ENCODE measurements around the gene CNTD1.

Gene CNTD1

GRCh38 chr17:42779304-42779935 is 19.2 kb upstream of the CNTD1 start:
- in situ Hi-C loops (cut with MboI; ENCODE audit: low sequenced_read_pairs), result no loop called here

- in situ Hi-C loops (cut with MboI; ENCODE audit: low sequenced_read_pairs), result no loop called here
Observed at GRCh38 chr17:42779936-42780850, 18.5 kb upstream of the CNTD1 start, which contains the start of gene WNK4. Gene WNK4 (plus strand): TSS chr17:42780610. CDS start chr17:42780699, 89 bp downstream.

- in situ Hi-C loops (cut with MboI; ENCODE audit: low sequenced_read_pairs), result no loop called here
Observed at GRCh38 chr17:42780851-42781638, 17.6 kb upstream of the CNTD1 start.

- in situ Hi-C loops (cut with MboI; ENCODE audit: low sequenced_read_pairs), result no loop called here
Observed at GRCh38 chr17:42781639-42782165, 17.0 kb upstream of the CNTD1 start.

- in situ Hi-C loops (cut with MboI; ENCODE audit: low sequenced_read_pairs), result no loop called here
Observed at GRCh38 chr17:42782166-42783061, 16.2 kb upstream of the CNTD1 start.

GRCh38 chr17:42783062-42783790 is 15.4 kb upstream of the CNTD1 start:
- in situ Hi-C loops (cut with MboI; ENCODE audit: low sequenced_read_pairs), result no loop called here

GRCh38 chr17:42783791-42784138 is 14.9 kb upstream of the CNTD1 start:
- in situ Hi-C loops (cut with MboI; ENCODE audit: low sequenced_read_pairs), result no loop called here

GRCh38 chr17:42784409-42784808 is 14.3 kb upstream of the CNTD1 start:
- in situ Hi-C loops (cut with MboI; ENCODE audit: low sequenced_read_pairs), result no loop called here

GRCh38 chr17:42784811-42785592 is 13.7 kb upstream of the CNTD1 start:
- in situ Hi-C loops (cut with MboI; ENCODE audit: low sequenced_read_pairs), result no loop called here

- in situ Hi-C loops (cut with MboI; ENCODE audit: low sequenced_read_pairs), result no loop called here
Observed at GRCh38 chr17:42787266-42787665, 11.4 kb upstream of the CNTD1 start.

- in situ Hi-C loops (cut with MboI; ENCODE audit: low sequenced_read_pairs), result no loop called here
Observed at GRCh38 chr17:42791948-42792347, 6.7 kb upstream of the CNTD1 start.

GRCh38 chr17:42792545-42792944 is 6.1 kb upstream of the CNTD1 start:
- in situ Hi-C loops (cut with MboI; ENCODE audit: low sequenced_read_pairs), result no loop called here

GRCh38 chr17:42795061-42795460 is 3.6 kb upstream of the CNTD1 start:
- in situ Hi-C loops (cut with MboI; ENCODE audit: low sequenced_read_pairs), result no loop called here

GRCh38 chr17:42795465-42795864 is 3.2 kb upstream of the CNTD1 start:
- in situ Hi-C loops (cut with MboI; ENCODE audit: low sequenced_read_pairs), result no loop called here

- in situ Hi-C loops (cut with MboI; ENCODE audit: low sequenced_read_pairs), result no loop called here
Observed at GRCh38 chr17:42796066-42796758, 2.4 kb upstream of the CNTD1 start.

GRCh38 chr17:42797067-42798007 is 1.3 kb upstream of the CNTD1 start:
- in situ Hi-C loops (cut with MboI; ENCODE audit: low sequenced_read_pairs), result no loop called here

GRCh38 chr17:42798011-42798382 is 664 bp upstream of the CNTD1 start:
- in situ Hi-C loops (cut with MboI; ENCODE audit: low sequenced_read_pairs), result no loop called here
